GM19035 (cell line): ENCODE results near the gene GNAI2.
"Not testable (repeated sequence)": the region's sequence is repeated elsewhere in the genome, so short reads cannot be mapped to it uniquely, and the experiment has no call there.

ENCODE experiments used
- ATAC-seq: cut with Tn5 transposase; IDR thresholded peaks from one replicate; pipeline ENCODE4 v1.9.1; 2021; ENCODE audit not compliant: unreplicated experiment

The GNAI2 gene

DNA sequence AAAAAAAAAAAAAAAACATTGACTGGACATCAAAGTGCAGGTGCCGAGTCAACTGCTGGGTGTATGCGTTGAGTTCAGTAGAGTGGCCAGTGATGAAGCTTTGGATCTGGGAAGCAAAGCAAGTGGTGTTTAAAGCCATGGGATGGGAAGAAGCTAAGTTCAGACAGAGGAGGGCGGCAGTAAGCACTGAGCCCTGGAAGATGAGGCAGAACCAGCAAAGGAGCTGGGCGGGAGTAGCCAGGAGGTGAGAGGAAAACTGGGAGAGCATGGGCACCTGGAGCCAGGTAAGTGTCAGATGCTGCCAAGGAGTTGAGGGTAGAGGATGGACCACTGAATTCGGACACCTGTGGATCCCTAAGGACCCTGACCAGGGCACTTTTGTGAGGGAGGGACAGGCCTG, 11.4 kb upstream of the GNAI2 start:
- no peak for ATAC-seq

DNA sequence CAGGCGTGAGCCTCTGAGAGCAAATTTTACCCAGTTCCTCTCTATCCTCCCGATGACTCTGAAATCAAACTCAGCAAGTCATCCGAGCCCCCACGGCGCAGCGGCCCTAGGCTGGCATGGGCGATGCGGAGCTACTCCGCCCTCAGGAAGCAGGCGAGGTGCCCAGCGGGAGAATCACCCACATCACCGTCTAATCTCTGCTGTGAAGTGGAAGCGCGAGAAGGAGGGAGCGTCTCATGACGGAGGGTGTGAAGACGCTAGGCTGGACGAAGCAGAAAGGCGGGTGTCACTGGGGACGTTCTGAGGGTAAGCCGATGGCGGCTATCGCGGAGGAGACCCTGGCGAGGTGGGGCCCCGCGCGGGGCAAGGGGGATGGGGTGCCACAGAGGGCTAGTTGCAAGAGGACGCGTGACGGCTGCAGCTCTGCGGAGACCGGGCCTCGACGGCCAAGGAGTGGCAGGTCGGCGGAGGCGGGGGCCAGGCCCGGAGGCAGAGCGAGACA, 9.1 kb upstream of the GNAI2 start:
- ATAC-seq = peak; percentile 19

DNA sequence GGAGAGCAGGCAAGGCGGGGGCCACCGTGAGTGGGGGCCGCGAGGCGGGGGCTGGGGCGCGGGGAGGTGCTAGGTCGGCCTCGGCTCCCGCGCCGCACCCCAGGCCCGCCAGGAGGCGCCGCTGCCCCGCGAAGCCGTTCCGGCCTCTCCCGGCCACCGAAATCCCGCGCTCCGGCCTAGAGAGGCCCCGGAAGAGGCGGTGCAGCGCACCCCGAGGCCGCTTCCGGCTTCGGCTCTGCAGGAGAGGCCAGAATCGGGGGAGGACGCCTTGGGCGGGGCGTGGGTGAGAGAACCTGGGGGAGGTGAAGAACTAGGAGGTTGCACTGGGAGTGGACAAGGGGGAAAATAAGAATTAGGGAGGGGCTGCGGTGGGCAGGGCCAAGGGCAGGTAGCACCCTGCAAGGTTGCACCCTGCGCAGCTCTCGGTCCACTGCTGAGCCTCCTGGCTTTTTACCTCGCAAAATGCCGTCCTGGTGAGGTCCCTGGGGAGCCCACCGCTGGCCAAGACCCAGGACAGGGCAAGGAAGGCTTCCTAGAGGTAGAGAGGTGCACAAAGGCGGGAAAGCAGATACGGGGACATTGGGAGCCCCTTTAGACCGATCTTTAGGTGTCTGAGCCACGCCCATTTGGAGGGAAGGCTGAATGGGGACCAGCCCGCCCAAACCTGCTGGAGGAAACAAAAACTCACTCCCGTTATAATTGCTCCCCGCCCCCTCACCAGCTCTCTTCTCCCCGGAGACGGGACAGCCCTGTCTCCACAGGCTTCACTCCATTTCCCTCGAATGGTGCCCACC, 8.4 kb upstream of the GNAI2 start:
- peak; percentile 86 for ATAC-seq

DNA sequence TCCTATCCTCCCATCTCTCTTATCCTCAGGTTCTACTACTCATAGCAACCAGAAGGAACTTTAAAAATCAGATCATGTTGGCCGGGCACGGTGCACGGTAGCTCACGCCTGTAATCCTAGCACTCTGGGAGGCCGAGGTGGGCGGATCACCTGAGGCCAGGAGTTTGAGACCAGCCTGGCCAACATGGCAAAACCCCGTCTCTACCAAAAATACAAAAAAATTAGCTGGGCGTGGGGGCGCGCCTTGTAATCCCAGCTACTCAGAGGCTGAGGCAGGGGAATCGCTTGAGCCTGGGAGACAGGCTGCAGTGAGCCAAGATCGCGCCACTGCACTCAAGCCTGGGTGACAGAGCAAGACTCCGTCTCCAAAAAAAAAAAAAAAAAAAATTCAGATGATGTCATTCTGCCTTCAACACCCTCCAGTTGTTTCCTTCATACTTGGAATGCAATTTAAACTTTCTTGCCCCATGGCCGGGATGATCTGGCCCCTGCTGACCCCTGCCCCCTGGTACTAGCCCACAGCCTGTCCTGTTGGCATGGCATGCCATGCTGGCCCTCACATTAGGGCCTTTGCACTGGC, 7.7 kb upstream of the GNAI2 start:
- not testable (repeated sequence) for ATAC-seq

DNA sequence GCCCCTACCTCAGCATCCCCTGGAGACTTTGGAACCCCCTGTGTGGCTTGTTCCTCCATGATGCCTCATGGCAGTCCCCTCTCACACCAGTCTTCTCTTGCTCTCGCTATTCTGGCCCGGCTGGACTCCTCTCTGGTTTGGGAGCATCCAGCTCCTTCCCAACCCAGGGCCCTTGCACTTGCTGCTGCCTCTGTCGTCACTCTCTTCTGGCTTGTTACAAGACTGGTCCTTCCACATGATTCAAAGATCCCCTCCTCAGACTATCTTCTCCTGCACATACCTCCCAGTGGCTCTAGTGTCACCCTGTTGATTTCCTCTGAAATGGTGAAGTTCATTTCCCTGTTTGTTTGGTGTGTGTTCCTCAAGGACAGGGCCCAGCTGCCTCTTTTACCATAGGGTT, 6.5 kb upstream of the GNAI2 start:
- ATAC-seq = no peak

DNA sequence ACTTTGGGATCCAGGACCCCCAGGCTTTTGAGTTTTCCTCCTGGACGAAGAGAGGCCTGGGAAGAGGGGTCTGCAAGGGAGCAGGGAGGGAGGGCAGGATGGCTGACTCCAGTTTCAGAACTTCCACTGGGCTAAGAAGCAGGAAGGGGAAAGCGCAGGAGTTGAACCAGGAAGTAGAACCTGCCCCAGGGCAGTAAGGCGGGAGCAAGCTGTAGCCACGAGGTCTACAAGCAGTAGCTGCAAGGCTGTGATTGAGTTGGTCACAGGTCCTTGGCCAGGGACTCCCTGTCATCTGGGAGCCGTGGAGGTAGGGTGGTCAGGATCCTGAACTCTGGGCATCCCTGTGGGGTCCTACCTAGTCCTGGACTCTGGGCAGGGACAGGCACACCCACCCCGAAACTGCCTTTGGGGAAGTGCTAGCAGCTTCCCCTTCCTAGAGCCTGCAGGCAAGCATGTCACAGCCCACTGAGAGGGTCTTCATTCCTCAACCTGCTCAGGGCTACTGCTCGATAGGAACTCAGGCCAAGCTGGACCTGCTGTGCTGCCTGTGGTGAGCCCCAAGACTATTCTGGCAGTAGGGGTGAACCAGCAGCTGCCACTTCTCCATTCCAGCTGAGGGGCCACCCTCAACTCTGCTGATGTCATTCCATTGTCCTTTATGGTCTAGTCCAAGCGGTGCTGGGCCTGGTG, 5.8 kb upstream of the GNAI2 start:
- no peak for ATAC-seq

DNA sequence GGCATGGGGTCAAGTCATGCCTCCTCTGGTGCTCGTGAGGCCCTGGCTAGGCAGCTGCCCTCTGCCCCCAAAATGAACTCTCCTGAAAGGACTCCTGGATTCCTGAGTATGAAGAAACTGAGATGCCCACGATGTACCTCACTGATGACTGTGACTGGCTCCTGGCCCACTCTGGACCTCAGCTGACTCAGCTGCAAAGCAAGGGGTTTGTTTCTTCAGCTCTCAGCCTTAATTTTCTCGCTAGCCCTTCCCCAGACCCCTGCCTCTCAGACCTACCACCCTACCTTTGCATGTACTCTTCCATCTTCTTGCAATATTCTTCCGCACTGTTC, 5.2 kb upstream of the GNAI2 start:
- ATAC-seq = no peak

DNA sequence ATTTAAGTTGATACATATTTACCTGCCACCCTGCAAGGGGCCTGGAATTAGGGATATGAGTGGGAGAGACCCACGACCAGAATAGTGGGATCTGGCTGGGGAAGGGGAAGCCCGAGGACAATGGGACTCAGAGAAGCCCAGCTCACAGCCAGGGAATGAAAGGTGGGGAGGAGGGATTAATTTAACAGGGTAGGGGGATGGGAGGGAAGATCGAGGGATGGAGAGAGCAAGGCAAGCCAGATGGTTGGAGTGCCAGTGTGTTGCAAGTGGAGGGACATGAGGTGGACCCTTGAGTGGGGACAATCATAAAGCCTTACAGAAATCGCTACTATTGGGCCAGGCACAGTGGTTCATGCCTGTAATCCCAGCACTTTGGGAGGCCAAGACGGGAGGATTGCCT, 4.4 kb upstream of the GNAI2 start:
- no peak for ATAC-seq

DNA sequence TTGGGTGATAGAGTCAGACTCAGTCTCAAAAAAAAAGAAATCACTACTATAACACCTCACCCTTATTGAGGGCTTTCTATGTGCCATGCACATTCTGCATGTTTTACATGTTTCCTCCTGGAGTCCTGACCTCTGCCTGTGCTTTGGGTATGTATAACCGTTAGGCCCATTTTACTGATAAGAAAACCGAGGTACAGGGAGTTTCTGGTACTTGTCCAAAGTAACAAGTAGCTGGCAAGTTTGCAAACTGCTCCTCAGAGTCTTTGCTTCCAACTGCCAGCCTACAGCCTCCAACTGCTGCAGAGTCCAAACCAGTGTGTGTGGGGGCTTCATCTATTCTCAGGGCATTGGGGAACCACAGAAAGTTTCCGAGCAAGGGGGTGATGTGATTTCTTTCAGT, 3.7 kb upstream of the GNAI2 start:
- ATAC-seq = no peak

DNA sequence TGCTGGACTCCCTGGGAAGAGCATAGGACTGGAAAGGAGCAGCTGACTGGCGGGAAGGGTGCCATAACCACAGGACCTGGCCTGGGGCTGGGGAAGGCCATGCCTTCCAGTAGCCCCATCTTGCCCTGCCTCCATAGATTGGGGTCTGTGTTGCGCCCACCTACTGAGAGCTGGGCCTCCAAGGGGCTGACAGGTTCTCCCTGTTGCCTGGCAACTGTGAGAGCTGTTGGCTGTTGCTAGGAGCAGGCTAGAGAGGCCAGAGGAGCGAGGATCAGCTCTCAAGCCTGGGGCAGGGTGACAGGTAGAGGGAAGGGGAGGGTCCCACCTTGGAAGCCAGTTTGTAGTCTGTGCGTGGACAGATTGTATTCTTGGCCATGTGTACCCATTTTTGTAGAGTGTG, 2.8 kb upstream of the GNAI2 start:
- no peak for ATAC-seq

DNA sequence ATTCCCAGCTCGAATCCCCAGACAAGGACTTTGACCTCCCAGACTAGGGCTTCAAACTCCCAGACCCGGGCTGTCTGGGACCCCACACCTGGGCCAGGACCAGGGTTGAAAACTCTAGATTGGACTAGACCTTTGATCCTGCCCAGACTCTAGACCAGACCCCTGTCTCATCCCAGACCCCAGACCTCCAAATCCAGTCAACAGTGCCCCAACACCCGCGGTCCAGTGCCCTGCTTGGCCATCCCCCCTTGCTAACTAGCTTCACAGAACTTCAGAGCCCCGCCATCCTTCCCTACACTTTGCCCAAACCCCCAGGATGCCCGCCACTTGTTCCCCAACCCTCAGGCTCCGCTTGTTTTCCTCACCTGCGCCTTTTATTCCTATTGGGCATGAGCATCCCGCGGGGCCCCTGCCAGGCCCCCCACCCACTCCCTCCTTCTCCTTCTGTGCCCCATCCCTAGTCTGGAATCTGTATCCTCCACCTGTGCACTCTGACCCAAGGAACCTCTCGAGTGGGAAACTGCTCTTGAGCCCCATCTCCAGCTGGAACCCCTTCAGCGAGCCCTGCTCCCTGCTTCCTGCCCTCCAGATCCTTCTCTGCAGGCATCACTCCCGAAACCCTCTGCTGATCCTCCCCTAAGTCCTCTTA, 604 bp downstream of the GNAI2 start:
- no peak for ATAC-seq

DNA sequence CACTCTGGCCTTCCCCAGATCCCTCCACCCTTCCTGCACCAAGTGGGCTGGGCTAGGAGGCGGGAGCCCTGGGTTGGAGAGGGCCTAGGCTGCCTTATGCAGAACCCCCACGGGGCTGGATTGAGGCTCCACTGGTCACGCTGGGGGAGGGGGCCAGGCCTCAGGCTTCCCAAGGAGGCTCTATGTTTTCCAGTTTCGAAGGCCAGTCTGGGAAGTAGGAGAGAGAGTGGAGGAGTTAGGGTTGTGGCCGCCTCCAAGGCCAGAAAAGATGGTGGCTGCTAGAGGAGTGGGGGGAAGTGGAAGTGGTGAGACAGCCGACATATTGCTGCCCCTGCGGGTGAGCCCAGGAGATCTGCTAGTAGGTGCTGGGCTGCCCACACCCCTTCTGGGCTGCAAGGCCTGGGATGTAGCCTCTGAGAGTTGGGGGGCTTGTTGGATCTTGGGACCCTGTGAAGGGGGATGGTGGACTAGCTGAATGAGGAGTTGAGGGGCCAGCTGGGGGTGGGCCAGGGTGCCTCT, 1.2 kb downstream of the GNAI2 start:
- no peak for ATAC-seq

DNA sequence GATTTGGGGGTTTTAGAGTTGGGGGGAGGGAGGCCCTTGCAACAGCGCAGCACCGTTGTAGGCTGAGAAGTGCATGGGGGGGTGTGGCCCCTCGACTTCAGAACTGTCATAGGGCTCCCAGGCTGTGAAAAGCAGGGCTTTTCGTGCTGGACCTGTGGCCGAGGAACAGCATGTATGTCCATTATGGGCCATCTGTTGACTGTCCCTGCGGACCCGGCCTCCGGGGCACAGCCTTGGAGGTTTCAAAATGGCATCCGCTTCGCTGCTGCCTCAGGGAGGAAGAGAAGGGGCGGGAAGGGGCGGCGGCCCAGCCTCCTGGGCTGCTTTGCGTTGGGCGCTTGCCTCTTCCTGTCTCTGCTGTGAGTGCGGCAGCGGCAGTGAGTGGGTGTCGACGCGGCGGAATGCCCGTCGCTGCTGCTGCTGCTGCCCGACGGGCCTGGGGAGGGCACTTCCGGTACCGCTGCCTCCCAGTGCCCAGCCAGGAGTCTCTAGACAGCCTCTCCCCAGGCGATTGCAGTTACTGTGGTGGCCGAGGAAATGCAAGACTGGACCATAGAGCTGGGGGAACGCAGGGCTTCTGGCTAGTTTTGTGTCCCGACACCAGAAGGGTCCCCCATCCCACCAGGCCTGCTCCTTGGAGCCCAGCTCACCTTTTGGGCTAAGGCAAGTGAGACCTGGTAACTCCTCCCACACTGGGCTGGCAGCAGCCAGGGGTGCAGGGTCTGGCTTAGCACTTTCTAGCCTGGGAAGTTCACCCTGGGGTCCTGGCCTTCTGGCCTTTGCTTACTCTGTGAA, 1.9 kb downstream of the GNAI2 start:
- no peak for ATAC-seq

DNA sequence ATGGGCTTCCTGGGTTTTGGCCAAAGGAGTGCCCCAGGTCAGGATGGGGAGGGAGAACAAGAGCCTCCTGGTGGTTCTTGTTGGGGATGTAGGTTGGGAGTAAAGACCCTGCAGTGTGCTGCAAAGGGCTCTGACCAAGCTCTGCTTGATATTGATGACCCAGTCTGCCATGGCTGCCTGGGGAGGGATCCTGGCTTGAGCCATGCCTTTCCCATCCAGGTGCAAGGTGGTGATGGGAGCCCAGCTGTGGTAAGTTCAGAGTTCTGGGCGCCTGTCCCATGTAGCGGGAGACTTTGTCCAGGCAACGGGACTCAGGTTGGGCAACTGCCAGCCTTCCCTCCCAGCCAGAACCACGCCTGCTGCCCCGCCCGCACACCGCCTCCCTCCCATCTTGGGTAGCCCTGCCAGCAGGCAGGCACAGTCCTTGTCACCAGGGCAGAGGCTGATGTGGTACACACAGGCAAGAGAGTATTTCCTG, 2.6 kb downstream of the GNAI2 start:
- no peak for ATAC-seq

DNA sequence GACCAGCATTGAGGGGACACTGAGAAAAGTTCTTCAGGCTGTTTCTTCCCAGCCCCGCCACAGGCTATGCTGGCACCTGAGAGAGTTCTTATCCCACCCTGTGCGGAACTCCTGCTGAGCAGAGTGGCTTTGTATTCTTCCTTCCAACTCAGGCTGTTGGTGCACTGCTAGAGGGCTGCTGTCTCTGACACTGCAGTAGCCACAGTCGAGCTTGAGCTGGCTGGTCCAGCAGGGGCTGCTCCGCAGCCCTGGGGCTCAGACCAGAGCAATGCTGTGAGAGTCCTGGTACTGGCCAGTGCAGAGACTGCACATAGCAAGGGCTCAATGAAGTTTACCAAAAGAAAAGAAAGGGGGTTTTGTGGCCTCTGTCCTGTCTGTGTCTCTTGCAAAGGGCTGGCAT, 3.6 kb downstream of the GNAI2 start:
- ATAC-seq = no peak

DNA sequence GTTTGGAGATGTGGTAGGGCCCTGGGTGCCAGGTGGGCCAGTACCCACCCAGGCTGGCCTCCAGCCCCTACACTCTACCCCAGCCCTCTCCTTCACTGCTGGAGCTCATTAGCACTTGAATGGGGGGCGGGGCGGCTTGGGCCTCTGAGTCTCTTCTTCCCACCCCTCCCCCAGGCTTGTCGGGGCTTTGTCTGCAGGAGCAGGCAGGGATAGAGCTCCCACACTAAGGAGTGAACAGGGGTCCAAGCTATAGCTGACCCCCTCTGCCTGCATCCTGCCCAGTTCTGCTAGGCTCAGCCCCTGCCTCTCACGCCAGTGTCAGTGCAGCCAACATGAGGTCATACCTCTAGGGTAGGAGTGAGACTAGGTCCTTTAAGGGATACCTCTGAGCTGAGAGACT, 5.2 kb downstream of the GNAI2 start:
- no peak for ATAC-seq

DNA sequence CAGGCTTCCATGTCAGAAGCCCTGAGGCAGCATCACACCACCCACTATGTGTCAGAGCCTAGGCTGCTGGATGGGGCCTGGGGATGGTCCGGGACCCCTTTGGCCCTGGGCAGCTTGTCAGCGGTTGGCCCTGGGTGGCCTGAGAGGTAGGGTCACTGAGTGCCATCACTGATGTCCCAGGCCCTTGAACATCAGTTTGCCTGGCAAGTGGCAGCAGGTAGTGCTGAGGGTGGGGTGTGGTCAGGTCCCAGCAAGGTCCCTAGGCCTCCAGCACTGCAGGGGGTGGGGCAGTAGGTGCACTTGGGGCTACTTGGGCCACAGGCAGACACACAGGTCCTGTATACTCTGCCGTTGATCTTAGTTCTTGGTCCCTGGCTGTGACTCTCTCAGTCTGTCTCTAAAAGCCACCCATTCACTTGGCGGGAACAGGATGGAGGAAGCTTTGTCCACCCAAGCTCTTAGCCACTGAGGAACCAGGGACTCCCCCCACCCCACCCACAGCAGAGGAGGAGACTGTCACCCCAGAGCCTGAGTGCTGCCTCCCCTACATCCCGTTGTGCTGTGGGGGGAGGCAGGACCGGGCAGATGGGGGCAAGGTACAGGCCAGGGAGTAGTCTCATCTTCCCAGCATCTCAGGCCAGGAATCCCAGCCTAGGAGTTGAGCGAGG, 5.8 kb downstream of the GNAI2 start:
- no peak for ATAC-seq

DNA sequence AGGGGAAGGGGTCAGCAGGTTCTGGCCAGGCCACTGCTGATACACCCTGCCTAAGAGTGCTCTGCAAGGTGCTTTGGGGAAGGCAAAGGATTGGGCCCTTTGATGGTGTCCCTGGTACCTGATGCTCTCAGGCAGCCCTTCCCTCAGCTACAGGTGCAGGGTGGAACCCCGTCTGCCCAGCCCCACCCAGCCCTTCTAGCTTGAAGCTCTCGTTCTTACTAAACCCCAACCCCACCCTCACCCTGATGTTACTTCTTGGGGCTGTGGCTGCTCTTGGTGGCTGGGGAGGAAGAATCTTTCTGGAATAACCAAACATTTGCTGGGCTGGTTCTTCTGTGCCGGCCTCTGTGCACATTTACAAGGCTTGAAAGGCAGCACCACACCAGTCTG, 6.4 kb downstream of the GNAI2 start:
- ATAC-seq = no peak

DNA sequence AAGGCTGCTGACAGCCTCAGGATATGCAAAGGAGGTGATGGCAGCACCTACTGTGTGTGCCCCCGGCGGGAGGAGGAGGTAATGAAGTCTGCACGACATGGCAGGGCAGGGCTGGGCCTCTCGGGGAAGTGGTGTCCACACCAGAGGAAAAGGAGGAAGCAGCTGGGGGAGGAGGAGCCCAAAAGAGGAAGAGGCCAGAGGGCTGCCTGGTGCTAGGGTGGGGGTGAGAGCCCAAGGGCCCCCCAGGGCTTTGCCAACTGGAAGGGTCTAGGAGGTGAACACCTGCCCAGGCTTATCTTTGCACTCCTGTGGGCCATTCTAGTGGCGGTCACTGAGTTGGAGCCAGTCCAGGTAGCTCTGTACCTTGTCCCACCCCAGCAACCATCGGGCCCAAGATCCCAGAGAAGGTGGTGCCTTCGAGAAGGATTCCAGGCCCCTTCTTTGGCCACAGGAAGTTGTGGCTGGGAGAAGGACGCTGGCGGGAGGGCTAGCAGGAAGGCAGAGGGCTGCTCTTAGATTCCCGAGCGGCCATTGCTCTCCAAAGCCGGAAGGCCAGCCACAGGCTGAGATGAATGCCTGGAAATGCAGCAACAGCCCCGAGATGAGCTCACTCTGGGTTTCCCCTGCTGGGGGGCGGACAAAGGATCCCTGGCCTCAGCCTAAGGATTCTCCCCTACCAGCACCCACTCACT, 7.0 kb downstream of the GNAI2 start:
- no peak for ATAC-seq

DNA sequence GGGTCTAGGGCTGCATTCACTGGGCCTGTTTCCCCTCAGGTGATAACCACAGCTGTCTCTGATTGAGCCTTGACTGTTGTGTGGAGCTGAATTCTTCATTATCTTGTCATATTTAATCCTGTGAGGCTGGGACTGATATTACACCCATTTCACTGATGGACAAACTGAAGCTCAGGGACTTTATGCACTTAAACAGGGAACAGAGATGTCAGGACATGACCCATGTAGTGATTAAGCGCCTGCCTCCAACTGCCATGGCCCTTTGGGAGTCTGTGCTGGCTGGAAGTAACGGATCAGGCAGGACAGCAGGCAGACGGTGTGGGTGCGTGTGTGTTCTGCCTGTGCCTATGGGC, 7.5 kb downstream of the GNAI2 start:
- ATAC-seq = no peak
